Pancreas (tissue), 10 donors: ENCODE results near the gene CDC42EP5. TPM values are rescaled to one million over a fixed set of nuclear protein-coding genes. Genes with fewer than 3 reads are reported as not detected.
A peak's percentile ranks its signal among the peaks of the same experiment; 100 is the strongest.

Experiments
- ATAC-seq, 4 donors: fragments of 200-7000 bp; cut with Tn5 transposase; one replicate each; pipeline versions ENCODE4 v1.8.0 to v1.9.1; 2020; ENCODE audit warnings: mild to moderate bottlenecking in 4 of 4, moderate library complexity in 4 of 4
- DNase-seq, 6 donors: peaks; one replicate each; pipeline ENCODE4 v3.0.0-alpha.2; 2020
- FAIRE-seq: peaks from 2 replicates; lab custom pipeline; 2012; peaks lifted over from hg19 to GRCh38; lab: Jason Lieb, UNC
- H3K27ac ChIP-seq, 4 donors: fragments of 200-600 bp; sonication (generic); 1 replicate in 3 of 4; 2 replicates in 1 of 4; pipeline versions ENCODE4 v1.5.0 to v1.8.0; 2020
- H3K27me3 ChIP-seq, 4 donors: fragments of 200-600 bp; one replicate each; pipeline ENCODE4 v1.8.0; 2021
- H3K36me3 ChIP-seq, 3 donors: fragments of 200-600 bp; sonication (generic) in 1 of 3; one replicate each; pipeline versions ENCODE4 v1.5.0 to v1.8.0; 2020 to 2021
- H3K4me1 ChIP-seq, 3 donors: fragments of 200-600 bp; one replicate each; pipeline ENCODE4 v1.8.0; 2021
- H3K4me3 ChIP-seq, 4 donors: fragments of 200-600 bp; sonication (generic) in 2 of 4; one replicate each; pipeline versions ENCODE4 v1.5.0 to v1.8.0; 2020 to 2021
- H3K9me3 ChIP-seq, 4 donors: fragments of 200-600 bp; one replicate each; pipeline ENCODE4 v1.8.0; 2021
- CTCF ChIP-seq, 4 donors: fragments of 200-600 bp; sonication (generic) in 3 of 4; IDR thresholded peaks; one replicate each; pipeline versions ENCODE4 v1.5.0 to v1.8.0; 2021; ENCODE audit warnings: antibody characterized with exemption in 4 of 4
- WGBS, 2 donors: extraction: QIAGEN DNeasy Blood & Tissue Kit; methylation state at CpG; one replicate each; pipeline ENCODE4 v1.1.7; 2013; 5-methylcytosine and 5-hydroxymethylcytosine counted together
- intact Hi-C, 3 donors: fragments of 100-400 bp; cut with DNase I; formaldehyde crosslinking; loops; one replicate each; pipeline versions ENCODE4 v1.11.1 to v1.14.2; 2022
- polyA plus RNA-seq, 2 donors: library from polyadenylated mRNA; stranded (reverse); fragments of 200-250 nt; gene quantifications; one replicate each; pipeline ENCODE4 v1.2.3, GENCODE V29; 2013
- total RNA-seq, 6 donors: library from RNA; stranded (reverse); fragmentation: NEBNext Ultra II Directional in 4 of 6; extraction: Animal tissue kit (Norgen Biotek cat#: 25700) in 4 of 6; gene quantifications; one replicate each; pipeline versions ENCODE4 v1.2.1 to v1.2.4, GENCODE V29; 2021 to 2023
- donor health status: healthy with polysubstance abuse.
- donor health status: DM: no; HTN: no; CAD: no; lungs with moderate emphysema.
- donor health status: DM: no; HTN: no; CAD: no.
- donor health status: control.
- donor health status: control.
- donor health status: Bipolar disorder and iron deficiency.
- donor health status: DM: yes; HTN: yes; CAD: no.
- donor health status: DM: no; HTN: no; CAD: no.
- donor health status: DM: no; HTN: no; CAD: no.
- donor health status: DM: yes; HTN: yes; CAD: no.

Gene CDC42EP5
- total and polyA plus RNA-seq, 8 donors = 7.5 to 48.0 (median 15.7) TPM

- intact Hi-C loops = no loop called here
- peak in 2 of 4 donors; percentile 1 to 3 for ATAC-seq
- no peak for TF ChIP-seq CTCF (IDR thresholded peaks at IDR 0.05)
- peak in 5 of 6 donors; percentile 69 to 90 (median 71) for DNase-seq
- Histone ChIP-seq H3K27ac (peak overlapping the region; percentile 97 to 99 (median 99)), H3K4me3 (peak overlapping the region in 3 of 4 donors; percentile 55 to 61 (median 58)), H3K9me3 (no peaks in the 10 kb centered on the region), H3K4me1 (peaks cover 26 to 56% (median 31%) of the 10 kb centered on the region in 3 donors), H3K27me3 (no peaks in the 10 kb centered on the region), H3K36me3 (peaks cover 9 to 51% (median 32%) of the 10 kb centered on the region in 3 donors)
- WGBS, 2 donors = 40 to 43% methylated on average over 15 of the region's 15 CpGs
- FAIRE-seq = no peak
Observed at GRCh38 chr19:54462047-54462654, 10.9 kb downstream of the CDC42EP5 start.

GRCh38 chr19:54461613-54462012, 11.5 kb downstream of the CDC42EP5 start:
- Histone ChIP-seq H3K4me1 (peaks cover 23 to 53% (median 31%) of the 10 kb centered on the region in 3 donors), H3K27me3 (no peaks in the 10 kb centered on the region), H3K27ac (peak overlapping the region; percentile 97 to 99 (median 99)), H3K4me3 (peak overlapping the region in 2 of 4 donors; percentile 55 to 58), H3K36me3 (peaks cover 9 to 56% (median 38%) of the 10 kb centered on the region in 3 donors), H3K9me3 (no peaks in the 10 kb centered on the region)
- DNase-seq = no peak
- no peak for FAIRE-seq
- intact Hi-C loops = no loop called here
- TF ChIP-seq CTCF (IDR thresholded peaks at IDR 0.05) = no peak
- no peak for ATAC-seq
- WGBS, 2 donors = 27 to 36% methylated on average over 3 of the region's 3 CpGs

GRCh38 chr19:54461210-54461609, 11.9 kb downstream of the CDC42EP5 start:
- intact Hi-C loops = no loop called here
- H3K4me3 ChIP-seq = peak overlapping the region in 1 of 4 donors; percentile 58
- peaks cover 9 to 60% (median 42%) of the 10 kb centered on the region in 3 donors for H3K36me3 ChIP-seq
- WGBS, 2 donors = 48 to 71% methylated on average over 23 to 27 of the region's 27 CpGs
- no peak for ATAC-seq
- peak in 4 of 6 donors; percentile 50 to 81 (median 64) for DNase-seq
- H3K4me1 ChIP-seq = peaks cover 19 to 49% (median 31%) of the 10 kb centered on the region in 3 donors
- no peaks in the 10 kb centered on the region for H3K27me3 ChIP-seq
- TF ChIP-seq CTCF (IDR thresholded peaks at IDR 0.05) = no peak
- peak overlapping the region in 3 of 4 donors; percentile 97 to 99 (median 99) for H3K27ac ChIP-seq
- no peaks in the 10 kb centered on the region for H3K9me3 ChIP-seq
- no peak for FAIRE-seq

- Histone ChIP-seq H3K4me3 (no peak overlapping the region), H3K9me3 (no peaks in the 10 kb centered on the region), H3K27ac (peak overlapping the region; percentile 64 to 97 (median 75)), H3K27me3 (no peaks in the 10 kb centered on the region), H3K36me3 (peaks cover 9 to 68% (median 48%) of the 10 kb centered on the region in 3 donors), H3K4me1 (peaks cover 19 to 46% (median 31%) of the 10 kb centered on the region in 3 donors)
- no peak for TF ChIP-seq CTCF (IDR thresholded peaks at IDR 0.05)
- WGBS, 2 donors = 59 to 80% methylated on average over 29 to 38 of the region's 39 CpGs
- DNase-seq = peak in 5 of 6 donors; percentile 56 to 84 (median 61)
- intact Hi-C loops = no loop called here
- no peak for ATAC-seq
- no peak for FAIRE-seq
Observed at GRCh38 chr19:54460230-54461005, 12.7 kb downstream of the CDC42EP5 start.
